ENCODE measurements around the gene PTF1A.

- TF ChIP-seq CTCF (conservative IDR thresholded peaks at IDR 0.05; ENCODE audit: low read depth, low read length) (no peak), POLR2A (IDR thresholded peaks at IDR 0.05; ENCODE audit: low read depth, low read length) (no peak), MXI1 (IDR thresholded peaks at IDR 0.05; ENCODE audit: borderline replicate concordance, low read depth, low read length) (no peak)
These were observed 5.3 kb downstream of the PTF1A start for GRCh38 chr10:23197416-23197861.

Data from IMR-90 (cell line).